Bronchial epithelial cell (primary cell): Measurements from ENCODE around the gene UBASH3B. TPM values are rescaled to one million over a fixed set of nuclear protein-coding genes. Genes with fewer than 3 reads are reported as not detected.

ENCODE experiments used
- DNase-seq: peaks from one replicate; pipeline ENCODE4 v3.0.0-alpha.2; 2010; ENCODE audit warnings: low read depth
- FAIRE-seq: peaks from 2 replicates; lab custom pipeline; 2011; peaks lifted over from hg19 to GRCh38; lab: Jason Lieb, UNC
- H3K27me3 ChIP-seq: 2 replicates; pipeline ENCODE4 v1.5.1; 2011; ENCODE audit warnings: low read length; ENCODE audit not compliant: control insufficient read depth, insufficient read depth
- H3K36me3 ChIP-seq: 2 replicates; pipeline ENCODE4 v1.5.1; 2011; ENCODE audit warnings: low read length; ENCODE audit not compliant: control insufficient read depth, insufficient read depth
- H3K4me3 ChIP-seq: 2 replicates; pipeline ENCODE4 v1.5.1; 2011; ENCODE audit warnings: mild to moderate bottlenecking, low read depth, low read length, control low read depth
- total RNA-seq: library from RNA; depleted of rRNA; stranded (reverse); fragments of >200 nt; gene quantifications from 2 replicates; pipeline ENCODE4 v1.2.1, GENCODE V29; 2014
- TF ChIP-seq, protein P1 (sequence below): IDR thresholded peaks from 2 replicates; pipeline ENCODE4 v1.5.1; 2011; ENCODE audit warnings: mild to moderate bottlenecking, moderate library complexity, low read length, control low read depth, inconsistent platforms; ENCODE audit not compliant: insufficient read depth, severe bottlenecking

UBASH3B gene
- total RNA-seq, 1 donor from 2014 or later, result 10.0 TPM

GRCh38 chr11:122863704-122864326, 208.3 kb downstream of the UBASH3B start:
- DNase-seq, result peak; percentile 28
- no peak for FAIRE-seq

More at GRCh38 chr11:122863704-122864326, 208.3 kb downstream of the UBASH3B start:
- TF ChIP-seq, protein P1, sequence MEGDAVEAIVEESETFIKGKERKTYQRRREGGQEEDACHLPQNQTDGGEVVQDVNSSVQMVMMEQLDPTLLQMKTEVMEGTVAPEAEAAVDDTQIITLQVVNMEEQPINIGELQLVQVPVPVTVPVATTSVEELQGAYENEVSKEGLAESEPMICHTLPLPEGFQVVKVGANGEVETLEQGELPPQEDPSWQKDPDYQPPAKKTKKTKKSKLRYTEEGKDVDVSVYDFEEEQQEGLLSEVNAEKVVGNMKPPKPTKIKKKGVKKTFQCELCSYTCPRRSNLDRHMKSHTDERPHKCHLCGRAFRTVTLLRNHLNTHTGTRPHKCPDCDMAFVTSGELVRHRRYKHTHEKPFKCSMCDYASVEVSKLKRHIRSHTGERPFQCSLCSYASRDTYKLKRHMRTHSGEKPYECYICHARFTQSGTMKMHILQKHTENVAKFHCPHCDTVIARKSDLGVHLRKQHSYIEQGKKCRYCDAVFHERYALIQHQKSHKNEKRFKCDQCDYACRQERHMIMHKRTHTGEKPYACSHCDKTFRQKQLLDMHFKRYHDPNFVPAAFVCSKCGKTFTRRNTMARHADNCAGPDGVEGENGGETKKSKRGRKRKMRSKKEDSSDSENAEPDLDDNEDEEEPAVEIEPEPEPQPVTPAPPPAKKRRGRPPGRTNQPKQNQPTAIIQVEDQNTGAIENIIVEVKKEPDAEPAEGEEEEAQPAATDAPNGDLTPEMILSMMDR, result peak; percentile 54
- H3K36me3 ChIP-seq, result no peaks in the 10 kb centered on the region
- no peak overlapping the region for H3K4me3 ChIP-seq
- H3K27me3 ChIP-seq, result no peaks in the 10 kb centered on the region

Other genes with a start within 250 kb of the UBASH3B start
- gene CRTAM, start 182.8 kb downstream of the UBASH3B start, total RNA-seq, result 0.79 TPM in 1 of 2 replicates, not detected in the other
- gene JHY, start 227.0 kb downstream of the UBASH3B start, total RNA-seq, result 1.1 and 2.9 TPM in 2 replicates